GM12891 (cell line): ENCODE measurements around the gene TMEM117.

Experiments used
- PAX5 ChIP-seq: IDR thresholded peaks from 2 replicates; pipeline ENCODE4 v1.6.1; 2011; ENCODE audit warnings: low read length, moderate library complexity, mild to moderate bottlenecking; ENCODE audit not compliant: insufficient read depth, severe bottlenecking
- POLR2A ChIP-seq: IDR thresholded peaks from 2 replicates; pipeline ENCODE4 v1.6.1; 2011; ENCODE audit warnings: low read depth, low read length, control low read depth
- POLR2AphosphoS5 ChIP-seq: IDR thresholded peaks from 2 replicates; pipeline ENCODE4 v1.6.1; 2011; ENCODE audit warnings: low read depth, low read length, control low read depth

- no peak for TF ChIP-seq POLR2AphosphoS5
- TF ChIP-seq POLR2A = no peak
- TF ChIP-seq PAX5 = no peak
Measured at GRCh38 chr12:43964033-43964432, 128.2 kb downstream of the TMEM117 start.
